ENCODE results near the gene UPB1.

GRCh38 chr22:24460418-24461089 is 34.6 kb upstream of the UPB1 start:
- TF ChIP-seq POLR2A (IDR thresholded peaks at IDR 0.05; ENCODE audit: low read length) (no peak), GATA1 (IDR thresholded peaks at IDR 0.05; ENCODE audit: low read depth, low read length) (no peak)
